Activated CD4-positive, CD25-positive, alpha-beta regulatory T cell treated with anti-CD3 and anti-CD28 coated beads, Interleukin-2, amount 50 U/mL, for 24 hours (primary cell): ENCODE measurements around the gene ABCA8.
"Not testable (repeated sequence)": the region's sequence is repeated elsewhere in the genome, so short reads cannot be mapped to it uniquely, and the experiment has no call there.

ENCODE experiments used
- ATAC-seq, 2 donors: fragments of 150-1000 bp; cut with Tn5 transposase; one replicate each; pipeline ENCODE4 v1.10.0; 2021; ENCODE audit warnings: mild to moderate bottlenecking in 1 of 2, moderate library complexity in 1 of 2

Gene ABCA8

GRCh38 chr17:68955181-68955841 lies at the start of gene ABCA8:
Gene ABCA8, minus strand, starts transcription at chr17:68955392. Its CDS starts 13,358 bp downstream, at chr17:68942034.
- no peak for ATAC-seq

GRCh38 chr17:69004759-69005158 lies 49.6 kb upstream of the ABCA8 start:
- ATAC-seq: not testable (repeated sequence)

GRCh38 chr17:68999743-69000142 lies 44.6 kb upstream of the ABCA8 start:
- ATAC-seq: not testable (repeated sequence)

- ATAC-seq: no peak
Measured at GRCh38 chr17:68993112-68993511, 37.9 kb upstream of the ABCA8 start.

GRCh38 chr17:68987966-68988365 lies 32.8 kb upstream of the ABCA8 start:
- ATAC-seq: no peak

- ATAC-seq: no peak
Measured at GRCh38 chr17:68981288-68981687, 26.1 kb upstream of the ABCA8 start.

- ATAC-seq: no peak
Measured at GRCh38 chr17:68973098-68973846, 18.1 kb upstream of the ABCA8 start.

- ATAC-seq: no peak
Measured at GRCh38 chr17:68972119-68972704, 17.0 kb upstream of the ABCA8 start.

GRCh38 chr17:68969101-68969500 lies 13.9 kb upstream of the ABCA8 start:
- ATAC-seq: no peak

- no peak for ATAC-seq
Measured at GRCh38 chr17:68963958-68964357, 8.8 kb upstream of the ABCA8 start.

- no peak for ATAC-seq
Measured at GRCh38 chr17:68961214-68961882, 6.2 kb upstream of the ABCA8 start.

GRCh38 chr17:68959117-68959516 lies 3.9 kb upstream of the ABCA8 start:
- ATAC-seq: not testable (repeated sequence)

- no peak for ATAC-seq
Measured at GRCh38 chr17:68957944-68958343, 2.8 kb upstream of the ABCA8 start.

- ATAC-seq: no peak
Measured at GRCh38 chr17:68954146-68954896, 871 bp downstream of the ABCA8 start.

- no peak for ATAC-seq
Measured at GRCh38 chr17:68953340-68953997, 1.7 kb downstream of the ABCA8 start.

GRCh38 chr17:68950725-68951124 lies 4.5 kb downstream of the ABCA8 start:
- ATAC-seq: no peak

- not testable (repeated sequence) for ATAC-seq
Measured at GRCh38 chr17:68947868-68948267, 7.3 kb downstream of the ABCA8 start.

GRCh38 chr17:68944435-68945035 lies 10.7 kb downstream of the ABCA8 start:
- ATAC-seq: no peak

- not testable (repeated sequence) for ATAC-seq
Measured at GRCh38 chr17:68943812-68944182, 11.4 kb downstream of the ABCA8 start.

- no peak for ATAC-seq
Measured at GRCh38 chr17:68943123-68943811, 11.9 kb downstream of the ABCA8 start.

- no peak for ATAC-seq
Measured at GRCh38 chr17:68942389-68942788, 12.8 kb downstream of the ABCA8 start.
